ENCODE results near the gene R3HCC1L. TPM values are rescaled to one million over a fixed set of nuclear protein-coding genes. Genes with fewer than 3 reads are reported as not detected.

R3HCC1L gene
- total and polyA plus RNA-seq, 2 of the 4 experiments (the other 2 are of a cell fraction), result 8.3 to 14.7 TPM

DNA sequence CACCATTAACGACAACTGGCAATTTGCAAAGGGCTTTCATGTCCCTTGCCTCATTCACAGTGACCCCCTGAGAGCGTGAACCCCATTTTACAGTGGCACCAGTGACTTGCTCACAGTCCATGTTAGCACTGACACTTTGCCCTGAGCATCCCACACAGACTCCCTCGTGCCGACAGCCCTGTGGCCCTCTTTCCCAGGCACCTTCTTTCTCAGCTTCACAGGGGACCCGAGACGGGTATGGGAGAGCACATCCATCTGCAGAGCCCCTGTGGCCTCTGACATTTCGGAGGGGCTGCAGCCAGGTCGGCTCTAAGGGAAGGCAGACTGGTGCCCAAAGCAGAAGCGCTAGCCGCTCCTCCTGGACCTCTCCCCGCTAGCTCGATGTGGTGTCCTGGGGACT, 122.7 kb downstream of the R3HCC1L start:
- no peak overlapping the region for H2BK5ac ChIP-seq (ENCODE audit: low read depth, low read length, poor library complexity, severe bottlenecking)
- H3K36me3 ChIP-seq (ENCODE audit: control insufficient read depth, insufficient read depth, low read length), result 0 out of 2 replicates have a peak, but pooled peaks cover 3% of the 10 kb centered on the region
- H2BK20ac ChIP-seq (ENCODE audit: low read depth, low read length), result no peak overlapping the region
- no peak overlapping the region for H4K91ac ChIP-seq (ENCODE audit: insufficient read depth, low read depth, low read length)
- ChIA-PET POLR2A (ENCODE audit: unreplicated experiment) (no interaction called here), CTCF (no interaction called here)
- no peak overlapping the region for H3K14ac ChIP-seq (replicated peaks; ENCODE audit: low read depth, low read length)
- H3K4me3 ChIP-seq (ENCODE audit: insufficient read depth, low read depth, low read length), result no peak overlapping the region
- BruUV-seq (replicated peaks), result no TSS peak
- H3K27me3 ChIP-seq (ENCODE audit: control insufficient read depth, insufficient read depth, low read length), result no peaks in the 10 kb centered on the region
- TF ChIP-seq RFX5 (IDR thresholded peaks at IDR 0.05; ENCODE audit: low read depth, low read length) (no peak), MXI1 (IDR thresholded peaks at IDR 0.05; ENCODE audit: borderline replicate concordance, low read depth, low read length) (no peak), CEBPB (IDR thresholded peaks at IDR 0.05; ENCODE audit: low read depth, low read length) (no peak), NFE2L2 (IDR thresholded peaks at IDR 0.05; ENCODE audit: low read depth, low read length) (no peak), CHD1 (IDR thresholded peaks at IDR 0.05; ENCODE audit: low read depth, low read length) (no peak), FOS (IDR thresholded peaks at IDR 0.05; ENCODE audit: low read depth, low read length) (no peak), POLR2A (IDR thresholded peaks at IDR 0.05; ENCODE audit: low read depth, low read length) (no peak), RCOR1 (IDR thresholded peaks at IDR 0.05; ENCODE audit: insufficient replicate concordance, low read length) (no peak), BHLHE40 (IDR thresholded peaks at IDR 0.05; ENCODE audit: low read depth, low read length) (no peak), SMC3 (IDR thresholded peaks at IDR 0.05; ENCODE audit: low read depth, low read length) (no peak), RAD21 (IDR thresholded peaks at IDR 0.05; ENCODE audit: low read length) (no peak), MAFK (IDR thresholded peaks at IDR 0.05; ENCODE audit: low read depth, low read length) (no peak), MAZ (IDR thresholded peaks at IDR 0.05; ENCODE audit: borderline replicate concordance, low read depth, low read length) (no peak)
- TF ChIP-seq, protein P1, sequence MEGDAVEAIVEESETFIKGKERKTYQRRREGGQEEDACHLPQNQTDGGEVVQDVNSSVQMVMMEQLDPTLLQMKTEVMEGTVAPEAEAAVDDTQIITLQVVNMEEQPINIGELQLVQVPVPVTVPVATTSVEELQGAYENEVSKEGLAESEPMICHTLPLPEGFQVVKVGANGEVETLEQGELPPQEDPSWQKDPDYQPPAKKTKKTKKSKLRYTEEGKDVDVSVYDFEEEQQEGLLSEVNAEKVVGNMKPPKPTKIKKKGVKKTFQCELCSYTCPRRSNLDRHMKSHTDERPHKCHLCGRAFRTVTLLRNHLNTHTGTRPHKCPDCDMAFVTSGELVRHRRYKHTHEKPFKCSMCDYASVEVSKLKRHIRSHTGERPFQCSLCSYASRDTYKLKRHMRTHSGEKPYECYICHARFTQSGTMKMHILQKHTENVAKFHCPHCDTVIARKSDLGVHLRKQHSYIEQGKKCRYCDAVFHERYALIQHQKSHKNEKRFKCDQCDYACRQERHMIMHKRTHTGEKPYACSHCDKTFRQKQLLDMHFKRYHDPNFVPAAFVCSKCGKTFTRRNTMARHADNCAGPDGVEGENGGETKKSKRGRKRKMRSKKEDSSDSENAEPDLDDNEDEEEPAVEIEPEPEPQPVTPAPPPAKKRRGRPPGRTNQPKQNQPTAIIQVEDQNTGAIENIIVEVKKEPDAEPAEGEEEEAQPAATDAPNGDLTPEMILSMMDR (conservative IDR thresholded peaks at IDR 0.05; ENCODE audit: low read depth, low read length), result no peak
- TF ChIP-seq, protein P2, sequence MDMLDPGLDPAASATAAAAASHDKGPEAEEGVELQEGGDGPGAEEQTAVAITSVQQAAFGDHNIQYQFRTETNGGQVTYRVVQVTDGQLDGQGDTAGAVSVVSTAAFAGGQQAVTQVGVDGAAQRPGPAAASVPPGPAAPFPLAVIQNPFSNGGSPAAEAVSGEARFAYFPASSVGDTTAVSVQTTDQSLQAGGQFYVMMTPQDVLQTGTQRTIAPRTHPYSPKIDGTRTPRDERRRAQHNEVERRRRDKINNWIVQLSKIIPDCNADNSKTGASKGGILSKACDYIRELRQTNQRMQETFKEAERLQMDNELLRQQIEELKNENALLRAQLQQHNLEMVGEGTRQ (IDR thresholded peaks at IDR 0.05; ENCODE audit: low read depth, low read length), result no peak
- TF ChIP-seq, protein P3, sequence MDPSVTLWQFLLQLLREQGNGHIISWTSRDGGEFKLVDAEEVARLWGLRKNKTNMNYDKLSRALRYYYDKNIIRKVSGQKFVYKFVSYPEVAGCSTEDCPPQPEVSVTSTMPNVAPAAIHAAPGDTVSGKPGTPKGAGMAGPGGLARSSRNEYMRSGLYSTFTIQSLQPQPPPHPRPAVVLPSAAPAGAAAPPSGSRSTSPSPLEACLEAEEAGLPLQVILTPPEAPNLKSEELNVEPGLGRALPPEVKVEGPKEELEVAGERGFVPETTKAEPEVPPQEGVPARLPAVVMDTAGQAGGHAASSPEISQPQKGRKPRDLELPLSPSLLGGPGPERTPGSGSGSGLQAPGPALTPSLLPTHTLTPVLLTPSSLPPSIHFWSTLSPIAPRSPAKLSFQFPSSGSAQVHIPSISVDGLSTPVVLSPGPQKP (IDR thresholded peaks at IDR 0.05; ENCODE audit: borderline replicate concordance, low read depth, low read length), result no peak
- in situ Hi-C loops (cut with MboI; ENCODE audit: low sequenced_read_pairs), result no loop called here
- H3K56ac ChIP-seq (ENCODE audit: extremely low read depth, insufficient read depth, low read length), result no peak overlapping the region
- H3K23ac ChIP-seq (ENCODE audit: low read depth, low read length), result no peak overlapping the region
- no peak overlapping the region for H2AFZ ChIP-seq (replicated peaks; ENCODE audit: low read length, poor library complexity)
- H4K8ac ChIP-seq (ENCODE audit: low read depth in 2 of 2, low read length in 2 of 2), result no peak overlapping the region
- H3K9me1 ChIP-seq (ENCODE audit: insufficient read depth, low read length), result peaks cover 20% of the 10 kb centered on the region
- H2AK5ac ChIP-seq (ENCODE audit: low read depth, low read length), result no peak overlapping the region
- no peaks in the 10 kb centered on the region for H3K9me3 ChIP-seq (ENCODE audit: control insufficient read depth, insufficient read depth, low read length)
- dilution Hi-C loops (cut with HindIII; ENCODE audit: low sequenced_read_pairs, unreplicated experiment), result no loop called here
- 100% methylated on average over 4 of the region's 12 CpGs; no CpG with 5 or more reads in 1 of the 2 experiments for WGBS, 2 experiments (ENCODE audit: extremely low coverage in 2 of 2, insufficient read length in 1 of 2)
- no peak for ATAC-seq (ENCODE audit: low read depth)
- DNase-seq, result no peak
- H3K27ac ChIP-seq (ENCODE audit: insufficient read depth, low read length), result no peak overlapping the region
- no peak overlapping the region for H3K9ac ChIP-seq (ENCODE audit: low read depth, low read length)
- H3K4me1 ChIP-seq (ENCODE audit: control insufficient read depth, insufficient read depth, low read length), result peaks cover 9% of the 10 kb centered on the region
- no peak overlapping the region for H2BK120ac ChIP-seq (ENCODE audit: low read depth, low read length)
- H2BK15ac ChIP-seq (ENCODE audit: low read depth, low read length), result no peak overlapping the region
- no peak overlapping the region for H3K4me2 ChIP-seq (ENCODE audit: low read depth, low read length)
- H4K20me1 ChIP-seq (ENCODE audit: insufficient read depth, low read length), result no peaks in the 10 kb centered on the region; the same call in none of the 2 replicates
- no peak overlapping the region for H3K4ac ChIP-seq (ENCODE audit: low read depth, low read length)
- H4K5ac ChIP-seq (ENCODE audit: low read depth, low read length), result no peak overlapping the region
- no peaks in the 10 kb centered on the region for H3K79me1 ChIP-seq (ENCODE audit: low read depth in 1 of 2, low read length in 2 of 2)
- H2AK9ac ChIP-seq (replicated peaks; ENCODE audit: low read depth, low read length, poor library complexity), result no peak overlapping the region
- no peak overlapping the region for H3K18ac ChIP-seq (ENCODE audit: low read depth, low read length)
- intact Hi-C loops (cut with micrococcal nuclease), result no loop called here
